A673 (cell line): ENCODE results near the gene HDAC8.
"Not testable (repeated sequence)": the region's sequence is repeated elsewhere in the genome, so short reads cannot be mapped to it uniquely, and the experiment has no call there.

ENCODE experiments used
- CTCF ChIP-seq: fragments of 300-800, 200-600 bp; sonication (generic); conservative IDR thresholded peaks from 2 replicates; pipeline ENCODE4 v1.5.1; 2017; ENCODE audit warnings: low read depth, mild to moderate bottlenecking, antibody characterized with exemption, low read length, moderate library complexity, mixed read lengths
- EZH2 ChIP-seq: fragments of 200-600 bp; sonication (generic); IDR thresholded peaks from 2 replicates; pipeline ENCODE4 v1.6.1; 2017; ENCODE audit warnings: borderline replicate concordance, low read depth, mild to moderate bottlenecking, mixed read lengths, antibody characterized with exemption, low read length; ENCODE audit not compliant: poor library complexity, severe bottlenecking

GRCh38 chrX:72449034-72449433, 123.6 kb downstream of the HDAC8 start:
- not testable (repeated sequence) for TF ChIP-seq CTCF, EZH2
